Measurements from ENCODE around the gene C13orf46. TPM values are rescaled to one million over a fixed set of nuclear protein-coding genes. Genes with fewer than 3 reads are reported as not detected.
A peak's percentile ranks its signal among the peaks of the same experiment; 100 is the strongest.

The C13orf46 gene
- polyA plus RNA-seq, 2 of the 4 experiments (the other 2 are of a cell fraction) = 0.05 to 0.13 TPM

GRCh38 chr13:113982296-113982661, 8.4 kb upstream of the C13orf46 start:
- H3K4me3 ChIP-seq = no peak overlapping the region
- H3K4me2 ChIP-seq = no peak overlapping the region
- H3K4me1 ChIP-seq = peaks cover 14% of the 10 kb centered on the region; the same call in 2 of the 3 replicates
- ChIA-PET POLR2A (no interaction called here), CTCF (interaction anchor here (0.9 to 1.2 kb wide), 3 partner anchors 9 to 63 kb away, joined by 3 read pairs; no protein-coding TSS in a partner anchor)
- ATAC-seq (no peak), FAIRE-seq (no peak), DNase-seq (ENCODE audit: low read depth in 1 of 2, low spot score in 1 of 2) (no peak)
- H3K9me3 ChIP-seq = no peaks in the 10 kb centered on the region
- TF ChIP-seq HEYL (CRISPR knock-in tag; IDR thresholded peaks at IDR 0.05) = no peak
- TF ChIP-seq ZFP36 (IDR thresholded peaks at IDR 0.05; ENCODE audit: borderline replicate concordance, partially characterized antibody) = no peak
- no peak for TF ChIP-seq RNF2 (IDR thresholded peaks at IDR 0.05; ENCODE audit: borderline replicate concordance, low read depth)
- no peak for TF ChIP-seq E2F6 (IDR thresholded peaks at IDR 0.05; ENCODE audit: borderline replicate concordance, low read depth)
- TF ChIP-seq PBX3 (IDR thresholded peaks at IDR 0.05) = no peak
- no peak for TF ChIP-seq CEBPB (IDR thresholded peaks at IDR 0.05)
- no peak for TF ChIP-seq USF2 (IDR thresholded peaks at IDR 0.05)
- TF ChIP-seq ELK1 (IDR thresholded peaks at IDR 0.05; ENCODE audit: low read depth, low read length) = no peak
- no peak for TF ChIP-seq ZSCAN20 (CRISPR knock-in tag; IDR thresholded peaks at IDR 0.05)
- TF ChIP-seq BCL3 (IDR thresholded peaks at IDR 0.05) = no peak
- TF ChIP-seq MAFK (IDR thresholded peaks at IDR 0.05; ENCODE audit: partially characterized antibody) = no peak
- no peak for TF ChIP-seq FOSB (CRISPR knock-in tag; IDR thresholded peaks at IDR 0.05)
- TF ChIP-seq TP53 (CRISPR knock-in tag; IDR thresholded peaks at IDR 0.05) = no peak
- no peak for TF ChIP-seq CHD4 (IDR thresholded peaks at IDR 0.05; ENCODE audit: borderline replicate concordance)
- TF ChIP-seq CHD2 (IDR thresholded peaks at IDR 0.05; ENCODE audit: low read length, partially characterized antibody) = no peak
- 94% methylated on average over 6 of the region's 15 CpGs for WGBS (ENCODE audit: missing lambda C conversion rate)
- H3K27ac ChIP-seq = no peak overlapping the region

GRCh38 chr13:113981611-113982295, 7.9 kb upstream of the C13orf46 start:
- CTCF ChIA-PET = interaction anchor here (0.9 to 1.2 kb wide), 3 partner anchors 9 to 63 kb away, joined by 3 read pairs; no protein-coding TSS in a partner anchor
- TF ChIP-seq PBX3 (IDR thresholded peaks at IDR 0.05) = no peak
- no peak for TF ChIP-seq KDM1A (IDR thresholded peaks at IDR 0.05; ENCODE audit: low read depth)
- TF ChIP-seq USF2 (IDR thresholded peaks at IDR 0.05) = no peak
- no peak for TF ChIP-seq HMGXB4 (CRISPR knock-in tag; IDR thresholded peaks at IDR 0.05; ENCODE audit: borderline replicate concordance)
- no peak for TF ChIP-seq RNF2 (IDR thresholded peaks at IDR 0.05; ENCODE audit: borderline replicate concordance, low read depth)
- no peak for TF ChIP-seq POLR2AphosphoS2 (conservative IDR thresholded peaks at IDR 0.05; ENCODE audit: low read length)
- no peak for TF ChIP-seq CHD2 (IDR thresholded peaks at IDR 0.05; ENCODE audit: low read length, partially characterized antibody)
- TF ChIP-seq ZFP36 (IDR thresholded peaks at IDR 0.05; ENCODE audit: borderline replicate concordance, partially characterized antibody) = no peak
- TF ChIP-seq CTCF (IDR thresholded peaks at IDR 0.05) = no peak
- no peak for TF ChIP-seq ESRRA (IDR thresholded peaks at IDR 0.05; ENCODE audit: borderline replicate concordance, low read length)
- TF ChIP-seq NPAS2 (CRISPR knock-in tag; IDR thresholded peaks at IDR 0.05; ENCODE audit: borderline replicate concordance) = no peak
- no peak for TF ChIP-seq NFE2L2 (conservative IDR thresholded peaks at IDR 0.05; ENCODE audit: low read length)
- TF ChIP-seq NR3C1 (IDR thresholded peaks at IDR 0.05) = no peak
- no peak for TF ChIP-seq GATA3 (IDR thresholded peaks at IDR 0.05; ENCODE audit: borderline replicate concordance)

More at GRCh38 chr13:113981611-113982295, 7.9 kb upstream of the C13orf46 start:
- Histone ChIP-seq H3K4me2 (0 out of 3 replicates have a peak overlapping the region, but pooled peaks have one; percentile 10), H3K4me3 (no peak overlapping the region), H3K27ac (peak overlapping the region; percentile 32 to 73; a peak in 4 of 6 replicates), H3K4me1 (peaks cover 20% of the 10 kb centered on the region), H3K9me3 (no peaks in the 10 kb centered on the region)
- POLR2A ChIA-PET = no interaction called here
- ATAC-seq = no peak
- 91% methylated on average over 12 of the region's 28 CpGs for WGBS (ENCODE audit: missing lambda C conversion rate)
- DNase-seq (ENCODE audit: low read depth in 1 of 2, low spot score in 1 of 2) = no peak
- no peak for FAIRE-seq
